Activated naive CD4-positive, alpha-beta T cell treated with anti-CD3 and anti-CD28 coated beads, Interleukin-2, amount 10 ng/mL, durations not matched to agents 7 days and 5 days (primary cell): ENCODE results near the gene USP34.
"Not testable (repeated sequence)": the region's sequence is repeated elsewhere in the genome, so short reads cannot be mapped to it uniquely, and the experiment has no call there.

ENCODE experiments used
- CTCF ChIA-PET: fragments of 350-600 bp; sonication (Branson Sonifier 250); formaldehyde crosslinking; loops from one replicate; lab custom pipeline; 2021; ENCODE audit warnings: antibody characterized with exemption; lab: Charles Lee
- DNase-seq: peaks from one replicate; pipeline ENCODE4 v3.0.0-alpha.2; 2020
- H3K27ac Mint-ChIP-seq: one replicate; pipeline ENCODE4 v1.8.0; 2021; ENCODE audit warnings: mild to moderate bottlenecking, moderate library complexity, mixed read lengths
- H3K27me3 Mint-ChIP-seq: one replicate; pipeline ENCODE4 v1.8.0; 2021; ENCODE audit warnings: mild to moderate bottlenecking, mixed read lengths
- H3K36me3 Mint-ChIP-seq: one replicate; pipeline ENCODE4 v1.8.0; 2021; ENCODE audit warnings: mixed read lengths
- H3K4me1 Mint-ChIP-seq: one replicate; pipeline ENCODE4 v1.8.0; 2021; ENCODE audit warnings: mixed read lengths
- H3K4me3 Mint-ChIP-seq: one replicate; pipeline ENCODE4 v1.8.0; 2021; ENCODE audit warnings: mild to moderate bottlenecking, moderate library complexity, mixed read lengths
- H3K9me3 Mint-ChIP-seq: one replicate; pipeline ENCODE4 v1.8.0; 2021; ENCODE audit warnings: mixed read lengths

The USP34 gene

GRCh38 chr2:61177727-61178549 lies 292.9 kb downstream of the USP34 start:
- H3K27ac Mint-ChIP-seq, result peak overlapping the region; percentile 94
- H3K4me3 Mint-ChIP-seq, result peak overlapping the region; percentile 90
- H3K4me1 Mint-ChIP-seq, result peaks cover 68% of the 10 kb centered on the region
- DNase-seq, result peak; percentile 61
- no peaks in the 10 kb centered on the region for H3K9me3 Mint-ChIP-seq
- CTCF ChIA-PET, result interaction anchor here (0.6 to 1.0 kb wide), 4 partner anchors 10 to 42 kb away, joined by 3 read pairs; no protein-coding TSS in a partner anchor
- H3K27me3 Mint-ChIP-seq, result peaks cover 17% of the 10 kb centered on the region
- peaks cover 43% of the 10 kb centered on the region for H3K36me3 Mint-ChIP-seq

- H3K36me3 Mint-ChIP-seq, result peaks cover 35% of the 10 kb centered on the region
- peaks cover 20% of the 10 kb centered on the region for H3K27me3 Mint-ChIP-seq
- no peaks in the 10 kb centered on the region for H3K9me3 Mint-ChIP-seq
- CTCF ChIA-PET, result no interaction called here
- DNase-seq, result peak; percentile 95
- peak overlapping the region; percentile 78 for H3K4me3 Mint-ChIP-seq
- peak overlapping the region; percentile 87 for H3K27ac Mint-ChIP-seq
- H3K4me1 Mint-ChIP-seq, result peaks cover 61% of the 10 kb centered on the region
Observed at GRCh38 chr2:61176755-61177726, 293.8 kb downstream of the USP34 start.

GRCh38 chr2:61175036-61175435 lies 295.9 kb downstream of the USP34 start:
- H3K36me3 Mint-ChIP-seq, result peaks cover 15% of the 10 kb centered on the region
- no peaks in the 10 kb centered on the region for H3K9me3 Mint-ChIP-seq
- CTCF ChIA-PET, result no interaction called here
- no peak overlapping the region for H3K27ac Mint-ChIP-seq
- H3K4me1 Mint-ChIP-seq, result peaks cover 41% of the 10 kb centered on the region
- peaks cover 20% of the 10 kb centered on the region for H3K27me3 Mint-ChIP-seq
- no peak overlapping the region for H3K4me3 Mint-ChIP-seq
- no peak for DNase-seq

GRCh38 chr2:61173116-61173515 lies 297.8 kb downstream of the USP34 start:
- Mint-ChIP-seq H3K9me3 (no peaks in the 10 kb centered on the region), H3K27me3 (peaks cover 20% of the 10 kb centered on the region), H3K4me3 (no peak overlapping the region), H3K36me3 (peaks cover 1% of the 10 kb centered on the region), H3K4me1 (peaks cover 22% of the 10 kb centered on the region), H3K27ac (no peak overlapping the region)
- CTCF ChIA-PET, result no interaction called here
- DNase-seq, result no peak

- CTCF ChIA-PET, result no interaction called here
- Mint-ChIP-seq H3K36me3 (peaks cover under 1% of the 10 kb centered on the region), H3K9me3 (no peaks in the 10 kb centered on the region), H3K27me3 (peaks cover 20% of the 10 kb centered on the region), H3K27ac (no peak overlapping the region), H3K4me3 (no peak overlapping the region), H3K4me1 (peaks cover 20% of the 10 kb centered on the region)
- no peak for DNase-seq
Observed at GRCh38 chr2:61172671-61173070, 298.2 kb downstream of the USP34 start.

GRCh38 chr2:61167579-61167978 lies 303.3 kb downstream of the USP34 start:
- peaks cover 5% of the 10 kb centered on the region for H3K4me1 Mint-ChIP-seq
- H3K27ac Mint-ChIP-seq, result no peak overlapping the region
- CTCF ChIA-PET, result interaction anchor here (0.8 kb wide), 1 partner anchor 465 kb away, joined by 4 read pairs; no protein-coding TSS in a partner anchor

GRCh38 chr2:61165946-61166345 lies 304.9 kb downstream of the USP34 start:
- H3K27me3 Mint-ChIP-seq, result no peaks in the 10 kb centered on the region
- no peak overlapping the region for H3K27ac Mint-ChIP-seq
- peaks cover 17% of the 10 kb centered on the region for H3K4me1 Mint-ChIP-seq
- no peak for DNase-seq
- H3K9me3 Mint-ChIP-seq, result no peaks in the 10 kb centered on the region
- CTCF ChIA-PET, result interaction anchor here (0.6 kb wide), 2 partner anchors 13 to 36 kb away, joined by 3 read pairs; no protein-coding TSS in a partner anchor
- no peak overlapping the region for H3K4me3 Mint-ChIP-seq
- peaks cover 33% of the 10 kb centered on the region for H3K36me3 Mint-ChIP-seq

More at GRCh38 chr2:61167579-61167978, 303.3 kb downstream of the USP34 start:
- H3K27me3 Mint-ChIP-seq, result peaks cover under 1% of the 10 kb centered on the region
- peaks cover 24% of the 10 kb centered on the region for H3K36me3 Mint-ChIP-seq
- no peak overlapping the region for H3K4me3 Mint-ChIP-seq
- no peaks in the 10 kb centered on the region for H3K9me3 Mint-ChIP-seq
- DNase-seq, result no peak

GRCh38 chr2:61165082-61165481 lies 305.8 kb downstream of the USP34 start:
- peaks cover 17% of the 10 kb centered on the region for H3K4me1 Mint-ChIP-seq
- H3K4me3 Mint-ChIP-seq, H3K27me3 Mint-ChIP-seq, CTCF ChIA-PET, H3K27ac Mint-ChIP-seq, H3K9me3 Mint-ChIP-seq, DNase-seq: not testable (repeated sequence)
- H3K36me3 Mint-ChIP-seq, result peaks cover 33% of the 10 kb centered on the region

GRCh38 chr2:61162721-61163120 lies 308.2 kb downstream of the USP34 start:
- Mint-ChIP-seq H3K27ac (peak overlapping the region; percentile 87), H3K27me3 (no peaks in the 10 kb centered on the region), H3K4me3 (no peak overlapping the region), H3K36me3 (peaks cover 44% of the 10 kb centered on the region), H3K4me1 (peaks cover 17% of the 10 kb centered on the region), H3K9me3 (peaks cover 8% of the 10 kb centered on the region)
- DNase-seq, result peak; percentile 40
- CTCF ChIA-PET, result no interaction called here

GRCh38 chr2:61161888-61162287 lies 309.0 kb downstream of the USP34 start, which contains the start of gene C2orf74:
C2orf74 (plus strand) TSS chr2:61162188; CDS start chr2:61162515, 327 bp downstream.
- no peak for DNase-seq
- Mint-ChIP-seq H3K4me1 (peaks cover 17% of the 10 kb centered on the region), H3K27me3 (no peaks in the 10 kb centered on the region), H3K27ac (peak within 1 kb of the TSS; percentile 87), H3K4me3 (no peak within 1 kb of the TSS), H3K9me3 (peaks cover 11% of the 10 kb centered on the region), H3K36me3 (peaks cover 46% of the 10 kb centered on the region)
- CTCF ChIA-PET, result no interaction called here

- H3K27ac Mint-ChIP-seq, result no peak overlapping the region
- H3K27me3 Mint-ChIP-seq, result no peaks in the 10 kb centered on the region
- peaks cover 17% of the 10 kb centered on the region for H3K4me1 Mint-ChIP-seq
- peaks cover 27% of the 10 kb centered on the region for H3K36me3 Mint-ChIP-seq
- H3K9me3 Mint-ChIP-seq, result peaks cover 11% of the 10 kb centered on the region
- no peak for DNase-seq
- no peak overlapping the region for H3K4me3 Mint-ChIP-seq
- CTCF ChIA-PET, result no interaction called here
Observed at GRCh38 chr2:61158356-61158955, 312.4 kb downstream of the USP34 start.

- Mint-ChIP-seq H3K36me3 (peaks cover 21% of the 10 kb centered on the region), H3K27me3 (no peaks in the 10 kb centered on the region), H3K27ac (no peak overlapping the region), H3K4me3 (no peak overlapping the region), H3K4me1 (peaks cover 10% of the 10 kb centered on the region), H3K9me3 (peaks cover 11% of the 10 kb centered on the region)
- CTCF ChIA-PET, result no interaction called here
- no peak for DNase-seq
Observed at GRCh38 chr2:61157371-61158003, 313.4 kb downstream of the USP34 start.

- no peaks in the 10 kb centered on the region for H3K27me3 Mint-ChIP-seq
- no peak overlapping the region for H3K4me3 Mint-ChIP-seq
- peaks cover 27% of the 10 kb centered on the region for H3K36me3 Mint-ChIP-seq
- H3K4me1 Mint-ChIP-seq, result peaks cover 3% of the 10 kb centered on the region
- CTCF ChIA-PET, result interaction anchor here (1.0 to 1.3 kb wide), 2 partner anchors 16 to 157 kb away, joined by 3 to 4 read pairs; no protein-coding TSS in a partner anchor
- DNase-seq, result no peak
- no peak overlapping the region for H3K27ac Mint-ChIP-seq
- no peaks in the 10 kb centered on the region for H3K9me3 Mint-ChIP-seq
Observed at GRCh38 chr2:61151436-61151835, 319.5 kb downstream of the USP34 start.
